ENCODE data around the gene OPCML.

- TF ChIP-seq POLR2A (IDR thresholded peaks at IDR 0.05) (no peak), CTCF (IDR thresholded peaks at IDR 0.05) (no peak)
These were observed 413.6 kb downstream of the OPCML start for GRCh38 chr11:133118563-133119268.

Measured in lower leg skin (tissue), 3 donors.